Activated T-cell treated with anti-CD3 and anti-CD28 coated beads, Interleukin-2, amount 50 U/mL, for 48 hours (primary cell): ENCODE results near the gene COL12A1.

Experiments used
- DNase-seq, 2 experiments: peaks; one replicate each; pipeline ENCODE4 v3.0.0-alpha.2; 2020

COL12A1 gene

DNA sequence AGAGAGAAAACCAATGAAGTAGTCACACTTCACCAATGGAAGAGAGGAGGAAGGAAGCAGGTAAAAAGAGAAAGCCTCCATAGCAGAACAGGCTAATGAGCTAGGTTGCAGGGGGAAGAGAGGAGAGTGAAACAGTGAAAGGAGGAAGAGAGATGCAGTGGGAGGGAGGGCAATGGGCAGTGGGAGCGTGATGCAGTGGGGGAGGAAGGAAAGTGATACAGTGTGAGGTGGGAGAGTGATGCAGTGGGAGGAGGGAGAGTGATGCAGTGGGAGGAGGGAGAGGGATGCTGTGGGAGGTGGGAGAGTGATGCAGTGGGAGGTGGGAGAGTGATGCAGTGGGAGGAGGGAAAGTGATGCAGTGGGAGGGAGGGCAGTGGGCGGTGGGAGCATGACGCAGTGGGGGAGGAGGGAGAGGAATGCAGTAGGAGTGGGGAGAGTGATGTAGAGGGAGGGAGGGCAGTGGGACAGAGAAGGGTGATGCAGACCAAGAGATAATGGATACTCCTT, 29.7 kb downstream of the COL12A1 start:
- DNase-seq, result no peak

DNA sequence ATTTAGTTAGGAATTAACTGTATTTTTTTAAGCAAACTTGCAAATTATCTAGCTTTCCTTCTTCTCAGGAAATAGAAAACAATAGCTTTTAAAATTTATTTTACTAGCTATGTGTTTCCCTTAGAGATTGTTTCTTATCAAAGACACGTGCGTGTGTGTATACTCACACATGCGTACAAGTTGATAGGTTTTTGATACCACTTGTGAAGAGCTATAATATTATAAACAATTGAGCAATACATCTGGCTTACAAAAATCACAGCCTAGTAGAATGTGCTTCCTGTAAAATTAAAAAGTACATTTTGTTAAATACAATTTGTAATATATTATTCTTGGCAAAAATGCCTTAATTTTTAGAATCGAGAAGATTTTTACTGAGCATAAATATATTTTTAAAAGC, 33.9 kb downstream of the COL12A1 start:
- DNase-seq, result no peak

DNA sequence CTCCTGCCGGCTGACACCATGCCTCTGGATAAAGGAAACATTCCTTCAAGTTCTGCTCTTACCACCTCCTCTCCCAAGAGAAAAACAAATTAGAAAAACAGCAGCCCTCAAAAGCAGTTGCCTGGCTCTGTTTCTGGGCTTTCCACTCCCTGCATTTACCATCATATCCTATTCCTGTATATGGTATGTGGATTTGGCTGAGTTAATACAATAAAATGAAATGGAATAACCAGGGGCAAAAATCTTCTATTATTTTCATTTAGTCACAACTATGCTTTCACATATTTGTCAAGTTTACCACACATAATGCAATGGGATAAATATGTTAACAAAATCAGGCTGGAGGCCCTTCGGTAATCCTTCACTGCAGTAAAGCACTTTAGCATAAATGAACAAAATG, 34.3 kb downstream of the COL12A1 start:
- DNase-seq, result no peak

DNA sequence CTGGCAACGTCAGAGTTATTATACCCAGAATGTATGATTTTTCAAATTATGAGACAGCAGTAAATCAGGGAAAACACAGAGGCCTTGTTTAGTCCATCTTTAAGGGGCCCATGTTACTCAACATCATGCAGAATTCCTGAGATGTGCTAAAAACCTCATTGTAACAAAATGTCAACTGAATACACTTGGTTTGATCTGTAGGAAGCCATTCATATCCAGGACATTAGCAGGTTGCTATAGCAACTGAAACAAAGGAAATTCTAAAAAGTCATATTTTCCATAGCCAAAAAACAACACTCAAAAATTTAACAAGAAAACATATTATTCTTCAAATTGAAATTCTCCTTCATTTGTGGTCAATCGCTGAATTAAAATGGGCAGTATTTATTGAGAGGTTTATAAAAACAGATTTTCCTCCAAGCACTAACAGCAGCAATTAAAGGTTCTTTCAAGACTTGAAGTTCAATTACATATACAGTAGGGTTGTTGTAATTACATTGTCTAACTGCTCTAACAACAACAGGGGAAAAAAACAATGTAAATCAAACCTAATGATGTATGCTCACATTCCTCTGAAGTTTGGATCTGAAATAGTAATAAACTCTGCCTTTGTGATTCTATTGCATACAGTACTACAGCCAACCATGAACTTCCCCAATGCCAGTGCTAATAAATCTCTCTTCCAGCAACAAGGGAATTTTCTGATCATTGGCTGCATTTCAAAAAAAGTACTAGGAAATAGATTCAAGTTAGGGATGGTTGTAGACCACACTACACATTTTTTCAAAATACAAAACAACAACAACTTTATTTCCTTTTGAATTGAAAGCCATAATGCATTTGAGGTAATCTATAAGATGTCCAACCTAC, 34.9 kb downstream of the COL12A1 start:
- no peak for DNase-seq

DNA sequence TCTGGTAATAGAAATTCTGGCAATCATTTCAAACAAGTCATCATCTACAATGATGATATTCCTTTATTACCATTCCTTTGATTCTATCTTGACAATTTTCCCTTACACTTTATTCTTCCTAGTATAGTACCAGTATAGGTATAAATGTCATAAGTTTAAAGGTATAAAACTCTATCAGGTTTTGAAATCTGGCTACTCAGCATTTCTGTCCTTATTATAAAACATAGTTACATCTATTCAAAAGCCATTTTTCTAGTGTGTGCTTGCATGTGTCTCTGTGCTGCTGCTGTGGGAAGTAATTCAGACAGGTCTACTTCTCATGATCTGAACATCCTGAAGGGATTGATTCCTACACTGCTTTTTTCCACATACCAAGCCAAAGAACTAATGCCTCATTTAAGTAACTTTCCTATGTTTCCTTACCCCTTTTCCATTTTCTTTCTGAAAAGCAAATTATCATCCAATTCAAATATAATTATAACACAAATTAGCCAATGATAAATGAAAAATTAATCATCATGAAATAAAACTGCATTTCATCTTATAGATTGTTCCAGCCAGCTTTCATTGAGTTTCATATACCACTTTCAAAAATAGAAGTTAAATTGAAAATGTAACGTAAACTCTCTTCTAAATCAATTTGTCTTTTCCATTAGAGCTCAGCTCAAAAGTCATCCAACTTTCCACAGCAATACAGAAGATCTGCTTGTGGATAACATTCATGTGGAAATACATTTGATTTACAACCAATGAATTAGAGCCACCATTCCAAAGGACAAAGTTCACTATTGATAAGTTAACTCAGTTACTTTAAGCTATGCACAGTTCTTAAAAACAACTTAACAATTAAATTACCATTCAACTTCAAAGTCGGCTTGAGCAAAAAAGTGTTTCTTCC, 35.9 kb downstream of the COL12A1 start:
- DNase-seq, result no peak

DNA sequence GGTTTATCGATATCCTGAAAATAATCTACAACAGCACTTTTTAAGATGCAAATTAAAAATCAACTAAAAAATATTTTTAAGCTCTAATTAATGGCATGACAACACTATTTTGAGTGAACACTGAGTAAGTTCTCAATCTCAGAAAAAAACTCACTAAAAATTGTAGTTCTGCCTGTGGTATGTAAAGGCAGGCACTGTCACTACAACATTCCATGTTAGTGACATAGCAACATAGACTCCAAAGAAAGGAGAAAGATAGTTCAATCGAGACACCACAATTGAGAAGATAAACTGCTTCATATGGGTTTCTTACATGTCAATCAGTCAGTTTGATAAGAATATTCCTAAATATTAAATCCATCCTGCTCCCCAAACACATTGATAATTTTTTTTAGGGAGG, 38.0 kb downstream of the COL12A1 start:
- no peak for DNase-seq

DNA sequence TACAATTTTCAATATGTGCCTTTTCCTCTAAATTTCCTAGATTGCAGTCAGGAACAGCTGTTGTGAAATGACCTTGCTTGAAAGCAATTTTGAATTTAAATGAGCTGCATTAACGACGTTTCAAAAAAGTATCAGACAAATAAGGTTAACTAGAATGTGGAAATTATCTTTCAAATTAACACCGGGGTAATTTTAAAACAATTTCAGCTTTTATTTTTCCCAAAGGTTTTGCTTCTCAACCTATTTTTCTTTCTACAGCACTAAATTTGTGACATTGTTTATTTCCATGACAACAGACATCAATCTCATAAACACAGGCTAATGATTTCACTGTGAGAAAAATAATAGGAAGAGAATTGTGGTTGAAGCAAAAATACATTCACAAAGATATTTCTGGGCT, 38.5 kb downstream of the COL12A1 start:
- DNase-seq, result no peak

DNA sequence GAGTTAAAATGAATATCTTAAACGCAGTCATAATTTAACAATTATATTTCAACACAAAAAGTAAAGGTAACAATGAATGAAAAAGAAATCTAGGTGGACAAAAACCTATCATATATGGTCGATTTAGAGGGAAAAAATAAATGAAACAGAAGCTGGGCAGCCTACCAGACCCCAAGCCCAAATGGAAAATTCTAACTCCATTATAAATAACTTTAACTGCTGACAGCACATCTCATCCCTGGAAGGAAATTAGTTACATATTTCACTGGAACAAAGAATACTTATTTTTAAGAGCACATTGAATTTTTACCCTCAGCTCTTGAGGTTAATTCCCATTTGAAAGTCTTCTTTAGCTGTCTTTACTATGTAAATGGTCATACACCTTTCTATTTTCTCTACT, 39.1 kb downstream of the COL12A1 start:
- DNase-seq, result no peak

DNA sequence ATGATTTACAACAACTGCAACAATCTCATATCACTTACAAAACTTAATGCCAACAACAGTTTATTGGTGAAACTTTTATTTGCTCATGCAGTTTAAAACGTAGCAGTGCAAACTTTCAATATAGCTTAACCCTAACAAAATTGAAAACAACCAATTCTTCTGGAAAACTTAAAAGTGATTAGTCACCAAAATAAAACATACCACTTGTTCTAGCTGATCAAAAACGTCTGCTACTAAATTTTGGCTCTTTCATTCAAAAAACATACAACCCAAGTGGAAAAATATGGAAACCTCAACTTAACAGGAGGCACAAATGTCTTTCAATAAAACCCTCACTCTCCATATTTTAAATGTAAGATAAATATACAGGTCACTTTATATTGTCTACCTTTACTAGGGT, 39.6 kb downstream of the COL12A1 start:
- no peak for DNase-seq

DNA sequence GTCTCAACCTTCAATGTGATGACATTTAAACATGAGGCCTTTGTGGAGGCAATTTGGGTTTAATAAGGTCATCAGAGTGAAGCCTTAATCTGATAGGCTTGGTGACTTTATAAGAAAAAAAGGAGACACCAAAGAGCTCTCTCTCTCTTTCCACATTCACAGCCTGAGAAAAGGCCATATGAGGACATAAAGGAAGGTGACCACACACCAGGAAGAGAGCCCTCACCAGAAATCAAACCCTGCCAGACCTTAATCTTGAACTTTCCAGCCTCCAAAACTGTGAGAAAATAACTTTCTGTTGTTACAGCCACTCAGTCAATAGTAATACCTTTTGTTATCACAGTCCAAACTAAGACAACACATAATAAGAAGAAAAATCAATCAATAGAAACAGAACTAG, 47.7 kb downstream of the COL12A1 start:
- DNase-seq, result no peak

DNA sequence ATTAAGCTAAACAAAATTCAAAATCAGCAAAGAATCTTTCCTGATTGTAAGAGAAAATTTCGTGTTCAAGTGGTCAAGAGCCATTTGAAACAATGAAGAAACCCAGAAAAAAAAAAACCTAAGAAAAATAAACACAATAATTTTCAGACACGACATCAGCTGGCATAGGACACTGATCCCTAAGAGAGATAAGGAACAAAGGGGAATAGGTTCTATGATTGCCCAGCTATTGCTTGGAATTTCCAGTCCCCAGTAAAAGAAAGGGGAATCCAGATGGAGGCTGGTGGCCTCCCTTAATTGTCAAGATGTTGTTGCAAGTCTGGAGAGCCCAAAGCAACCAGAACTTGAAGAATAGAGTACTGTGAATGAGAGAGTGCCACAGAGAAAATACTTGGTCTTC, 48.5 kb downstream of the COL12A1 start:
- DNase-seq, result no peak

DNA sequence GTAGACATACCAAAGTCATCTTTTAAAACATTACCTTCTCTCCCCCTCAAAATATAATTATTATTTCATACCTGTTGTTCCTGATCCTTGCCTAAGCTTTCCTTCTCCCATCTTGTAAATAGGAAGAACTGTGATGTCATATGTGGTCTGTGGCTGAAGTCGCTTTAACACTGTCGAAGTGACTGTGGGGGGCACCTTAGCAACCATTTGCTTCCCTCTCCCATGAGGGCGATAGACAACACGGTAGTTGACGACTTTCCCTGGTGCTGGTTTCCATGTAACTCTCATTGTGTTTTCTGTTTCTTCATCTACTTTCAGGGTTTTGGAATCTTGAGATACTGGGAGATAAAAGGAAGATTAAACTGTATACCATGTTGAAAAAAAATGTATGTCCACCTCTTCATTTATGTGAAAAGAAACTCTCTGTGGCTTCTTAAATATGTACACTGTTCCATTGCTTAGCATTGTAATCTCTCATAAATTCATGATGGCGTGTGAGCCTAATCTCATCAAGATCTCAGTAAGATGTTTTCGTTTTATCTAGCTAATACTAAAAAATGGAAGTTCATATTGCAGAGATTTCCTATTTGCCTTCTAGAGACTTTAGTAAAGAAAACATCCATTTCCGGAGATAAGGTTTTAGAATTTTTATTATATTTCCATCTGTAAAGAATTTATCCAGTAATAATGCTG, 49.5 kb downstream of the COL12A1 start:
- DNase-seq, result no peak

DNA sequence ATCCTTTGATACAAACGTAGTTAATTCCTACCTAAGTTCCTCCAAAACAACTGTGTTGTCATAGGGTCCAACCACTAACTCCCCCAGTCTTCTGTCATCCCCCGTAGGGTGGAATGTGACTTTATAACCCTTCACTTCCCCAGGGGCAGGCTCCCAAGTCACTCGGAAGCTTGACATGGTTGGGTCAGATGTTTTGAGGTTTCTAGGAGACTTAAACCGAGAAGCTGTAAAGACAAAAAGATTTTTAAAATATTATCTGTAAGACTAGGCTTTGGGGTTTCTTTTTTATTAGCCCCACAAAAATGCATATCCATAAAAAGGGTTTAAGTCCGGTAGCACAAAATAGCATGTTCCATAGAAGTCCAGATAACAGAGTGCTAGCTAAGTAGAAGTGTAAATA, 50.2 kb downstream of the COL12A1 start:
- DNase-seq, result no peak

DNA sequence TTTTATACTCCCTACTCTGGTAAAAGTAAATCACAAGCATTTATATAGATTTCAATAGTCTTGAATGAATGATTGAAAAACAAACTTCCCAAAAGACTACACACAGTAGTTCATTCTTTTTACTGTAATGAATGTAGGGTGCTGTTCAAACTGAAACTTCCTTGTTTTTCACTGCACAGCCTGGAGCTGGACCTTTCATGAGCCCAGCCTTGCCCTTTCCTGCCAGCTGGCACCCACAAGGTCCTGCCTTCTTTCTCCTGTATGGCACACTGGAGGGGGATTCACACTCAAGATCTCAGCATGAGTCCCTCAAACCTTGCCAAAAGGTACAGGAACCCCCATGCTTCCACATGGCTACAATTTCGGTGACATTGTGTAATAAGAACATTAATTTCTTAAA, 50.9 kb downstream of the COL12A1 start:
- no peak for DNase-seq

DNA sequence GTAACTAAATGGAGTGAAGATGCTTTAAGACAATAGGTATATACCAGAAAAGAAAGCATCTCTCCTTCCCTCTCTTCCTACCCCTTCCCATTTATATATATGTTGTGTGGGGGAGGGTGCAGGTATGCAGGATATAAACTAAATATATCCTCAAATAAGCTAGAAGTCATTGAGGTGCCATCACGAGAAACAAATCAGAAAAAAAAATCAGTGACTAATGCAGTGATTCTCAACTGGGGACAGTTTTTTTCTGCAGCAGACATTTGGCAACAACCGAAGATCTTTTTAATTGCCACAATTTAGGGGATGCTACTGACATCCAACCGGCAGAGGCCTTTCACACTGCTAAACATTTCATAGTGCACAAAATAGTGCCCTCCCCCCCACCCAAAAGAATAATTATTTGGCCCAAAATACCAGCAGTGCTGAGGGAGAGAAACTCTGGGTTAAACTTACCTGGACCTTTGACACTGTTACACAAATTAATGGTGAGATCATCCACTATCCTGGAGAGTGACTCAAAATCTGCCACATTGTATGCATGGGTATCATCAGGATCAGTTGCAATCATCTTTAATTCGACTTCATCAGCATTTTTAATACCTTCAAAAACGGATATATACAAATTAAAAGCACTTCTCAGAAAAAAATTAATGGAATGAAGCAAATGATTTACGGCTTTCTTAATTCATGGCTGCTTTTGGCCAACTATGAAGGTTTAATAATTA, 55.0 kb downstream of the COL12A1 start:
- DNase-seq, result no peak

DNA sequence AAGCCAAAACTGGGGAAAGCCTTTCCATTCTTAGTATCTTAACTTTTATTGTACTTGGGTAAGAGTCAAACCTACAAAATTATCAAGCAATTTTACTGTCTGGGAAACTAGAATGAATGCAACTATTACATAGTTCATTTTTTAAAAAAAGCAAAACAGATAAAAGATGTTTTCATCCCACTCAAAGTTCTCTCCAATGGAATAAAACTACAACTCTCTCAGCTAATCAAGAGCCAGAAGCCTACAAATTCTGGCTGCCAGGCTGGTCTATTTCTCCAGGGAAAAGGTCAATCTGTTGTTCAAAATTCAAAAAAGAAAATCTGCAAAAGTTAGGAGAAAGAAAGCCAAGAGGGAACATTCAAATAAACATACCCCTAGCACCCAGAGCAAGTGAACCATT, 56.2 kb downstream of the COL12A1 start:
- no peak for DNase-seq

DNA sequence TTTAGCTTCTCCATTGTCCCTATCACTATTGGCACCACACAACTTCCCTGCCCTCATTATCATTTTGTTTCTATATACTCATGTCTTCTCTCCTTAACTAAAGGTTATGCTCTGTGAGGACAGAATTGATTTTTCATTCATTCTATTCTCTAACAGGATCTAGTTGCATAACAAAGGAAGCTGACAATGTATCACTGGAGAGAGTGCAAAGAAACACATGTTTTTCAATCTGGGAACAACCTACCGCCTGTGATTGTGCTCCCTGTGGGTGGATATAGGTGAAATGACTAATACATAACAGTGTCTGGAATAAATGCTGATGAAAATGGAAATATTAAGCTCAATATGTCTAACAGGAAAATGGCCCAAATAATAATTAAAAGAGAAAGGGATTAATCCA, 56.6 kb downstream of the COL12A1 start:
- no peak for DNase-seq

DNA sequence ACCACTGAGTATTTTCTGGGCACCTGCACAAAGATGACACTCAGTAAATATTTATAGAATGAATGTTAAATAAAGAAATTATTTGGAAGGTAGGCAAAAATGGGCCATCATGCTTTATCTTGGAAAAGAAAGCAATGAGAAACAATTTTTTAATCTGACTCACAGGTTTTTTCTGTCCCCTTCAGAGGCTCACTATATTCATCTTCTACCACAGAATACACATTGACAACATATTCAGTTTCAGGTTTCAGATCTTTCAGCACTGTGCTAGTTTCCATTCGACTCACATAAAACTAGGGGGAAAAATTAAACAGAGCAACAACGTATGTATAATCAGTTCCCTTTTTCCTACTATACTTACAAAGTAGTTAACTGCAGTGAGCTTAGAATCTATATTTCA, 58.3 kb downstream of the COL12A1 start:
- no peak for DNase-seq

DNA sequence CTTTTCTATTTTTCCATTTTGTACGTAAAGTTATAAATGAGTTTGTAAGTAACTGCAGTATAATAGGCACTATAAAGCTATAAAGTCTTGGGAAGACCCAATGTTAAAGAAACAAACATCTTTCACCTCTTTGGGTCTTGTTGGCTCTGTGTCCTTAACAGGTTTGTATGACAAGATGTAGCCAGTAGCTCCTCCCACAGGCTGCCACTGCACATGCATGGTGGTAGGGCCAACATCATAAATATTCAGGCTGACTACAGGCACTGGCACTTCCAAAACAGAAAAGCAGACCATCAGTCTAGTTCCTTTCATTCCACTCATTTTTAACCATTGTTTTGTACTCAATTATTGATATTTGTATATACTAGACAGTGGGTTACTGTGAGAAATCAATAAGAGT, 59.9 kb downstream of the COL12A1 start:
- no peak for DNase-seq

DNA sequence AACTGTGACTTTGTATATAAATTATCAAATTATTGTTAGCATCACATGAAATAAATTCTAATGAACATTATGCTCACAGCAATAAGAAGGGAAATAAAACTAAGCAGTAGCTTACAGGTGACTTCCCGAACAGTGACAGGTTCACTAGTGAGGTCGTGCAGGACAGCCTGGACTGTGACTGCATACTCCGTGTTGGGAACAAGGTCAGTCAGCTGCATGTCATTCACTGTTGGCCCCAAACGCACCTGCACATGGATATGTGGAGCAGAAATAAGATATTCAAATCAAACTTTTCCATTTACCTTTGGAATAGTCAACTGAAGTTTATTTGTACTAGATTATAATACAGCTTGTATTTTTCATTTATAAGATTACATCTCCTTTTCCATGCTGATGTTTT, 60.6 kb downstream of the COL12A1 start:
- no peak for DNase-seq

DNA sequence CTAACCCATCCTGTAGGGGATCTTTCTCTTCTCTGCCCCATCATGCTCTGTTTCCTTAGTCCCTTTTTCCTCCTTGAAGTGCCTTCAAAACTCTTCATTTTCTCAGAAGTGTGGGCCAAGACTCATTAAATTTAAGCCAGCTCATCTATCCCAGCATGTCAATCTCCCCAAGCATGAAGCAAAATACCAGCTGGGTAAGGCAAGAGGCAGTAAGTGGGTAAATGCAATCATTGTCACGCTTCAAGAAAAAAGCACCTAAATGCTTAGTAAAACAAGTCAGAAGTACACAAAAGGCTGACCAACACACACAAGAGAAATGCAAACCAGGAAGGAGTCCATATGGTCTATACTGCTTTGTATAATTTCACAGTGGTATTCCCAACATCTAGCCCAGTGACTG, 61.5 kb downstream of the COL12A1 start:
- DNase-seq, result no peak

DNA sequence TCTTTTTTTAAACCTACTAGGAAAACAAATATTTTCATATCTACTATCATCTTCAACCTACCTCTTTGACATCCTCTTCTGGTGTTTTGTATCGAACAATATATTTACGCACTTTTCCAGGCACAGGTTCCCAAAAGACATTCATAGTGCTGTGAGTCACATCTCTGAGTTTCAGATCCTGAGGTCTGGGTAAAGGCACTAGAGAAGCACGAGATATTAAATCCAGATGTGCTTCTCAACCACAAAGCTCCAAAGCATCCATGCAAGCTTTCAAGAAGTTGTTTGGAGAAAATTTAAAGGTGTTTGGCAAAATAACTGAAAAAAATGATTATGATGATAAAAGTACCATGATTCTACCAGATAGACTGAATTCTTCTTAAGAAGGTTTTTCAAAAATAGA, 62.7 kb downstream of the COL12A1 start:
- no peak for DNase-seq

DNA sequence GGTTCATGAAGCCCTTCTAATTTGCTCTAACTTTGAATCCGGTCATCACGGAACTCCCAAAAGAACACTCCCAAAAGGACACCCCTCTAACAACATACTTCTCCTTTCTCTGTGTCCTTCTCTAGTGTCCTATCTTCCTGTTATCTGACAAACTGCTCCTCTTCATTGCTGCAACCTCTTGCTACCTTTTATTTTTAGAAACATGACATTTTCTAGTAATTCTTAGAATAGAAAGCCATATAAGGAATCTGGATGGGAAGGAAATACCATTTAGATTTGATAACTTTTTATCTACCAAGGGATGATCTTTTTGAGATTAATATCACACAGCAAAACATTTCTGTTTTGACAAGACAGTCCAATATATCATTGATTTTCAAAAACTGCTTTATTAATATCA, 63.1 kb downstream of the COL12A1 start:
- no peak for DNase-seq
